ENCODE data around the gene RPL41.

RPL41 gene

DNA sequence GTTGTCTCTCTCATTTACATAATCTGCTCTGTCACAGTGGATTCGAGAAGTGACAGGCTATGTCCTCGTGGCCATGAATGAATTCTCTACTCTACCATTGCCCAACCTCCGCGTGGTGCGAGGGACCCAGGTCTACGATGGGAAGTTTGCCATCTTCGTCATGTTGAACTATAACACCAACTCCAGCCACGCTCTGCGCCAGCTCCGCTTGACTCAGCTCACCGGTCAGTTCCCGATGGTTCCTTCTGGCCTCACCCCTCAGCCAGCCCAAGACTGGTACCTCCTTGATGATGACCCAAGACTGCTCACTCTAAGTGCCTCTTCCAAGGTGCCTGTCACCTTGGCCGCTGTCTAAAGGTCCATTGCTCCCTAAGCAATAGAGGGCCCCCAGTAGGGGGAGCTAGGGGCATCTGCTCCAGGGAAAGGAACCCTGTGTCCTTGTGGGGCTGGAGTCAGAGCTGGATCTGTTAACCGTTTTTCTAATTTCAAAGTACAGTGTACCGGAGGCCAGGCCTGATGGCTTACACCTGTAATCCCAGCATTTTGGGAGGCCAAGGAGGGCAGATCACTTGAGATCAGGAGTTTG, 31.4 kb upstream of the RPL41 start:
- no peaks in the 10 kb centered on the region for H3K9me3 ChIP-seq (ENCODE audit: severe bottlenecking)
- no peak overlapping the region for H3K27ac ChIP-seq
- peak; percentile 60 for DNase-seq
- no peak overlapping the region for H3K4me3 ChIP-seq (ENCODE audit: low read depth, low read length)
- H3K27me3 ChIP-seq (ENCODE audit: insufficient read depth, low read depth, severe bottlenecking) = no peaks in the 10 kb centered on the region
- TF ChIP-seq, protein P1, sequence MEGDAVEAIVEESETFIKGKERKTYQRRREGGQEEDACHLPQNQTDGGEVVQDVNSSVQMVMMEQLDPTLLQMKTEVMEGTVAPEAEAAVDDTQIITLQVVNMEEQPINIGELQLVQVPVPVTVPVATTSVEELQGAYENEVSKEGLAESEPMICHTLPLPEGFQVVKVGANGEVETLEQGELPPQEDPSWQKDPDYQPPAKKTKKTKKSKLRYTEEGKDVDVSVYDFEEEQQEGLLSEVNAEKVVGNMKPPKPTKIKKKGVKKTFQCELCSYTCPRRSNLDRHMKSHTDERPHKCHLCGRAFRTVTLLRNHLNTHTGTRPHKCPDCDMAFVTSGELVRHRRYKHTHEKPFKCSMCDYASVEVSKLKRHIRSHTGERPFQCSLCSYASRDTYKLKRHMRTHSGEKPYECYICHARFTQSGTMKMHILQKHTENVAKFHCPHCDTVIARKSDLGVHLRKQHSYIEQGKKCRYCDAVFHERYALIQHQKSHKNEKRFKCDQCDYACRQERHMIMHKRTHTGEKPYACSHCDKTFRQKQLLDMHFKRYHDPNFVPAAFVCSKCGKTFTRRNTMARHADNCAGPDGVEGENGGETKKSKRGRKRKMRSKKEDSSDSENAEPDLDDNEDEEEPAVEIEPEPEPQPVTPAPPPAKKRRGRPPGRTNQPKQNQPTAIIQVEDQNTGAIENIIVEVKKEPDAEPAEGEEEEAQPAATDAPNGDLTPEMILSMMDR (IDR thresholded peaks at IDR 0.05; ENCODE audit: low read depth, low read length) = peak; percentile 67
- H3K36me3 ChIP-seq = no peaks in the 10 kb centered on the region

DNA sequence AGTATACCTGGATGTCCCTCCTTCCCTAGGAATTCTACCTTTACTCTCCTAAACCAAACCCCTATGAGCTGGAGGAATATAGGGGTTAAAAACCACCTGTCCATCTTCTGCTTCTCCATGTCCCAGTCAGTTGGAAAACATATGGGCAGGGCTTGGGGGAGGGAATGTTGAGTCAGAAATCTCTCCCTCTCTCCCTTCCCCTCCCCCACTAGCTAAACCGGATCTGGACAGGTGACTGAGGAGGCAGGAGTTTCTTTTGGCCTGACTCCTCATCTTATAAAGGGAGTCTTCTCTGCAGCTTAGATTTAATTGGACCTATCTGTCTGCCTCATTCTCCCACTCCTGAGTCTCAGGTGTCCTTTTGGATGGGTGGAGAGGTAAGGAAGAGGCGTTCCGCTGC, 30.3 kb upstream of the RPL41 start:
- no peaks in the 10 kb centered on the region for H3K27me3 ChIP-seq (ENCODE audit: insufficient read depth, low read depth, severe bottlenecking)
- peak; percentile 42 for DNase-seq
- H3K4me3 ChIP-seq (ENCODE audit: low read depth, low read length) = no peak overlapping the region
- TF ChIP-seq, protein P1 (IDR thresholded peaks at IDR 0.05; ENCODE audit: low read depth, low read length) = no peak
- no peaks in the 10 kb centered on the region for H3K9me3 ChIP-seq (ENCODE audit: severe bottlenecking)
- no peak overlapping the region for H3K27ac ChIP-seq
- H3K36me3 ChIP-seq = no peaks in the 10 kb centered on the region

DNA sequence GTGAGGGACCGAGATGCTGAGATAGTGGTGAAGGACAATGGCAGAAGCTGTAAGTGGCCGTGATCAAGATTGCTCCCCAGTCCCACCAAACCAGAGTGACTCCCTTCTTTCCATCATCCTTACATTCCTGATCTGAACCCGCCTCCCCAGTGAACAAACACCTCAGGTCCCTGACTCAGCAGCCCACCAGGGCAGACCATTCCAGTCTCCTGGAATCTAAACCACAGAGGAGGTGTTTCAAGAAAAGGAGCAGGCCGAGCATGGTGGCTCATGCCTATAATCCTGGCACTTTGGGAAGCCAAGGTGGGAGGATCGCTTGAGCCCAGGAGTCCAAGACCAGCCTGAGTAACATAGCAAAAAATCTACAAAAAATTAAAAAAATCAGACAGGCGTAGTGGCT, 29.8 kb upstream of the RPL41 start:
- Histone ChIP-seq H3K36me3 (no peaks in the 10 kb centered on the region), H3K27ac (no peak overlapping the region)
- TF ChIP-seq, protein P1 (IDR thresholded peaks at IDR 0.05; ENCODE audit: low read depth, low read length) = no peak

DNA sequence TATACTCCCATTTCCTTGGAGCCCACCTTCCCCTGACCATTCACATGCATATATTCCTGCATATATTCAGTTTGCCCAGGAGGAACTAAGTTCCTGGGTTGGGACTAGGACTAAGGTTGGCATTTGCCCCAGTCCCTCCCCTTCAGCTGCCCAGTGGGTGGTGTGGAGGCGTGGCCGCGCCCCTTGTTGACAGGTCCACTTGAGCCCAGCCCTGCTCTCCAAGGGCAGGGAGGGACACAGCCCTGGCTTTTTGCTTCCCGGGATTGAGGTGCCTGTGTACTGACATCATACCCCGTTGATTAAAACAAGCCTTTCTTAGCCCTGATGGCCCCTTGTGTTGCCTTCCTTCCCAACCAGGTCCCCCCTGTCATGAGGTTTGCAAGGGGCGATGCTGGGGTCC, 29.2 kb upstream of the RPL41 start:
- TF ChIP-seq, protein P1 (IDR thresholded peaks at IDR 0.05; ENCODE audit: low read depth, low read length) = no peak
- Histone ChIP-seq H3K27me3 (ENCODE audit: insufficient read depth, low read depth, severe bottlenecking) (no peaks in the 10 kb centered on the region), H3K4me3 (ENCODE audit: low read depth, low read length) (no peak overlapping the region), H3K36me3 (no peaks in the 10 kb centered on the region), H3K27ac (no peak overlapping the region), H3K9me3 (ENCODE audit: severe bottlenecking) (no peaks in the 10 kb centered on the region)
- DNase-seq = no peak

More for the DNA sequence above, 29.8 kb upstream of the RPL41 start:
- no peak for DNase-seq
- Histone ChIP-seq H3K27me3 (ENCODE audit: insufficient read depth, low read depth, severe bottlenecking) (no peaks in the 10 kb centered on the region), H3K9me3 (ENCODE audit: severe bottlenecking) (no peaks in the 10 kb centered on the region), H3K4me3 (ENCODE audit: low read depth, low read length) (no peak overlapping the region)

DNA sequence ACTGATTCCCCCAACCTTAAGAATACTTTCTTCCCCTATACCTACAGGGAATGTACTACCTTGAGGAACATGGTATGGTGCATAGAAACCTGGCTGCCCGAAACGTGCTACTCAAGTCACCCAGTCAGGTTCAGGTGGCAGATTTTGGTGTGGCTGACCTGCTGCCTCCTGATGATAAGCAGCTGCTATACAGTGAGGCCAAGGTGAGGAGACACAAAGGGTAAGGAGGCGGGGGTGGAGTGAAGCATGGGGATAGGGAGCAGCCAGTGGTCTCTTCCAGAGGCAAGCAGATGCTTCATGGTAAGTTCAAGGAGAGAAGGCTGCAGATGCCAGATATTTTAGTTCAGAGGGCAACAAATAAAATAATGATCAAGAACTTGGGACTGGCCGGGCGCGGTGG, 18.7 kb upstream of the RPL41 start:
- no peak overlapping the region for H3K27ac ChIP-seq
- TF ChIP-seq, protein P1 (IDR thresholded peaks at IDR 0.05; ENCODE audit: low read depth, low read length) = no peak
- H3K4me3 ChIP-seq (ENCODE audit: low read depth, low read length) = no peak overlapping the region
- H3K9me3 ChIP-seq (ENCODE audit: severe bottlenecking) = no peaks in the 10 kb centered on the region
- no peaks in the 10 kb centered on the region for H3K36me3 ChIP-seq
- DNase-seq = no peak
- H3K27me3 ChIP-seq (ENCODE audit: insufficient read depth, low read depth, severe bottlenecking) = no peaks in the 10 kb centered on the region

DNA sequence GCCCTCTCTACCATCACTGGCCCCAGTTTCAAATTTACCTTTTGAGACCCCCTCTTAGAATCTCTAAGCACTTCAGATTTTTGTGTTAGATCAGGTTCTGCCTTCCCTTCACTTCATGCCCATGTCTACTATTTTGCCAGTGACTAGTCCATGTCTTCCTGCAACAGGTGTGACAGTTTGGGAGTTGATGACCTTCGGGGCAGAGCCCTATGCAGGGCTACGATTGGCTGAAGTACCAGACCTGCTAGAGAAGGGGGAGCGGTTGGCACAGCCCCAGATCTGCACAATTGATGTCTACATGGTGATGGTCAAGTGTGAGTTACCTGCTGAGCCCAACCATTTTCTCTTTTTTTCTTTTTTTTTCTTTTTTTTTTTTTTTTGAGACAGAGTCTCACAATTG, 17.8 kb upstream of the RPL41 start:
- no peak overlapping the region for H3K4me3 ChIP-seq (ENCODE audit: low read depth, low read length)
- no peaks in the 10 kb centered on the region for H3K9me3 ChIP-seq (ENCODE audit: severe bottlenecking)
- H3K27me3 ChIP-seq (ENCODE audit: insufficient read depth, low read depth, severe bottlenecking) = no peaks in the 10 kb centered on the region
- H3K27ac ChIP-seq = no peak overlapping the region
- DNase-seq = no peak
- TF ChIP-seq, protein P1 (IDR thresholded peaks at IDR 0.05; ENCODE audit: low read depth, low read length) = no peak
- H3K36me3 ChIP-seq = no peaks in the 10 kb centered on the region

Measured in WERI-Rb-1 (cell line).